HEK293 (cell line): ENCODE data around the gene ASL.

ENCODE experiments used
- BCL11A ChIP-seq: fragments of 450-650 bp; formaldehyde crosslinking; IDR thresholded peaks from 2 replicates; pipeline ENCODE4 v1.5.1; 2016; ENCODE audit warnings: low read depth, missing biosample characterization, missing genetic modification characterization
- CTCF ChIP-seq: fragments of 450-650 bp; formaldehyde crosslinking; IDR thresholded peaks from 2 replicates; pipeline ENCODE4 v1.5.1; 2016; ENCODE audit warnings: missing biosample characterization, missing genetic modification characterization
- SALL2 ChIP-seq: fragments of 450-650 bp; formaldehyde crosslinking; IDR thresholded peaks from 2 replicates; pipeline ENCODE4 v1.5.0; 2017; ENCODE audit warnings: missing biosample characterization, mild to moderate bottlenecking, missing genetic modification characterization, borderline replicate concordance
- SCRT1 ChIP-seq: fragments of 450-650 bp; formaldehyde crosslinking; IDR thresholded peaks from 2 replicates; pipeline ENCODE4 v1.5.1; 2016; ENCODE audit warnings: missing biosample characterization, missing genetic modification characterization, borderline replicate concordance
- ZNF174 ChIP-seq: fragments of 450-650 bp; formaldehyde crosslinking; IDR thresholded peaks from 2 replicates; pipeline ENCODE4 v1.5.0; 2017; ENCODE audit warnings: missing biosample characterization, mild to moderate bottlenecking, missing genetic modification characterization
- ZNF24 ChIP-seq: fragments of 450-650 bp; formaldehyde crosslinking; IDR thresholded peaks from 2 replicates; pipeline ENCODE4 v1.5.1; 2016; ENCODE audit warnings: missing biosample characterization, missing genetic modification characterization
- ZNF335 ChIP-seq: fragments of 450-650 bp; formaldehyde crosslinking; conservative IDR thresholded peaks from 2 replicates; pipeline ENCODE4 v1.5.1; 2016; ENCODE audit warnings: missing biosample characterization, missing genetic modification characterization
- ZNF510 ChIP-seq: fragments of 450-650 bp; formaldehyde crosslinking; IDR thresholded peaks from 2 replicates; pipeline ENCODE4 v1.5.1; 2018; ENCODE audit warnings: mild to moderate bottlenecking, missing genetic modification characterization, missing biosample characterization; ENCODE audit not compliant: insufficient replicate concordance
- ZNF843 ChIP-seq: fragments of 450-650 bp; formaldehyde crosslinking; IDR thresholded peaks from 2 replicates; pipeline ENCODE4 v1.5.1; 2016; ENCODE audit warnings: missing biosample characterization, missing genetic modification characterization
- ZSCAN30 ChIP-seq: fragments of 450-650 bp; IDR thresholded peaks from 2 replicates; pipeline ENCODE4 v1.5.1; 2018; ENCODE audit warnings: missing biosample characterization, mild to moderate bottlenecking, missing genetic modification characterization, moderate library complexity
- TF ChIP-seq, protein P1 (sequence below): fragments of 450-650 bp; formaldehyde crosslinking; IDR thresholded peaks from 2 replicates; pipeline ENCODE4 v1.5.1; 2016; ENCODE audit warnings: missing biosample characterization, missing genetic modification characterization

DNA sequence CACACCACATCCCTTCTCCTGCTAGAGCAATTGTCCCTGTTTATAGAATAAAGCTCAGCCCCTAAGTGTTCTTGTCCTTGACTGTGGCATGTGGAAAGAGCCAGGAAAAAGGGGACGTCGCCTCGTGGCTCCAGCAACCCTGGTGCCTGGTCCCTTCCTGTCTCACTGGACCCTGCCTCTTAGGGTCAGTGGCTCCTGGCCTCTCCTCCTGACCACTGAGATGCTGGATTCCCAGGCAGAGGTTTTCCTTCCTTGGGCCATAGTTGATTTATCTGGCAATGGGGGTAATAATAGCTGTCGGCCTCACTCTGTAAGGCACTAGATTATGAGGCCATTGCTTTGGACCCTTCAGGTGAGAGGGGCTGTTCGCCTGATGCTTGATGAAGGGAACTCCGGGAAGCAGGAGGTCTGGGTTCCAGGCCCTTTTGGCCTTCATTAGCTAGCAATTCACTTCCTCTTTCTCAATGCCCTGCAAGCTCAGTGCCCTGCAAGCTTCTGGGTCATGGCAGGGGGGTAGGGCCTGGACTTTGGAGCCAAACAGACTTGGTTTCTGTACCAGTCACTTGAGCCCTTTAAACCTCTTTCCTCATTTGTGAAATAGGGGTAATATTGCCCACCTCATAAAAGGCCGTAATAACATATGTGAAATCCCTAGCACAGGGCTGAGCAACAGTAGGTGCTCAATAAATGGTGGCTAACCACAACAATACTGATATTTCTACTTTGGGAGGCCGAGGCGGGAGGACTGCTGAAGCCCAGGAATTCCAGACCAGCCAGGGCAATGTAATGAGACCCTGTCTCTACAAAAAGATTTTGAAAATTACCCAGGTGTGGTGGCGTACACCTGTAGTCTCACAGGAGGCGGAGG is 1.1 kb downstream of the ASL start:
- TF ChIP-seq CTCF (tag by site-specific recombination) (no peak), ZNF174 (no peak), ZNF24 (tag by site-specific recombination) (no peak), SCRT1 (tag by site-specific recombination) (no peak), ZNF843 (tag by site-specific recombination) (no peak), SALL2 (tag by site-specific recombination) (no peak), ZSCAN30 (tag by site-specific recombination) (no peak), ZNF510 (no peak), BCL11A (no peak), ZNF335 (tag by site-specific recombination) (no peak)
- TF ChIP-seq, protein P1, sequence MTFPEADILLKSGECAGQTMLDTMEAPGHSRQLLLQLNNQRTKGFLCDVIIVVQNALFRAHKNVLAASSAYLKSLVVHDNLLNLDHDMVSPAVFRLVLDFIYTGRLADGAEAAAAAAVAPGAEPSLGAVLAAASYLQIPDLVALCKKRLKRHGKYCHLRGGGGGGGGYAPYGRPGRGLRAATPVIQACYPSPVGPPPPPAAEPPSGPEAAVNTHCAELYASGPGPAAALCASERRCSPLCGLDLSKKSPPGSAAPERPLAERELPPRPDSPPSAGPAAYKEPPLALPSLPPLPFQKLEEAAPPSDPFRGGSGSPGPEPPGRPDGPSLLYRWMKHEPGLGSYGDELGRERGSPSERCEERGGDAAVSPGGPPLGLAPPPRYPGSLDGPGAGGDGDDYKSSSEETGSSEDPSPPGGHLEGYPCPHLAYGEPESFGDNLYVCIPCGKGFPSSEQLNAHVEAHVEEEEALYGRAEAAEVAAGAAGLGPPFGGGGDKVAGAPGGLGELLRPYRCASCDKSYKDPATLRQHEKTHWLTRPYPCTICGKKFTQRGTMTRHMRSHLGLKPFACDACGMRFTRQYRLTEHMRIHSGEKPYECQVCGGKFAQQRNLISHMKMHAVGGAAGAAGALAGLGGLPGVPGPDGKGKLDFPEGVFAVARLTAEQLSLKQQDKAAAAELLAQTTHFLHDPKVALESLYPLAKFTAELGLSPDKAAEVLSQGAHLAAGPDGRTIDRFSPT (tag by site-specific recombination), result no peak
